Heart right ventricle (tissue), 16 donors: ENCODE results near the gene TPM4. TPM values are rescaled to one million over a fixed set of nuclear protein-coding genes. Genes with fewer than 3 reads are reported as not detected.
"Not testable (repeated sequence)": the region's sequence is repeated elsewhere in the genome, so short reads cannot be mapped to it uniquely, and the experiment has no call there.

Source experiments
- ATAC-seq, 8 donors: fragments of 200-7000 bp; cut with Tn5 transposase; one replicate each; pipeline ENCODE4 v1.9.1; 2020; ENCODE audit warnings: mild to moderate bottlenecking in 8 of 8, moderate library complexity in 8 of 8, moderate number of reproducible peaks in 1 of 8
- DNase-seq, 2 donors: peaks; one replicate each; pipeline ENCODE4 v3.0.0-alpha.2; 2020
- H3K27ac ChIP-seq, 10 donors: fragments of 200-600 bp; sonication (generic) in 2 of 10; one replicate each; pipeline versions ENCODE4 v1.5.0 to v1.8.0; 2020 to 2022; ENCODE audit warnings: mild to moderate bottlenecking in 3 of 10
- H3K27me3 ChIP-seq, 7 donors: fragments of 200-600 bp; one replicate each; pipeline ENCODE4 v1.8.0; 2021 to 2022; ENCODE audit warnings: mild to moderate bottlenecking in 2 of 7
- H3K36me3 ChIP-seq, 9 donors: fragments of 200-600 bp; sonication (generic) in 1 of 9; one replicate each; pipeline versions ENCODE4 v1.5.0 to v1.8.0; 2020 to 2022; ENCODE audit warnings: mild to moderate bottlenecking in 2 of 9
- H3K4me1 ChIP-seq, 9 donors: fragments of 200-600 bp; sonication (generic) in 1 of 9; one replicate each; pipeline versions ENCODE4 v1.5.0 to v1.8.0; 2020 to 2022; ENCODE audit warnings: mild to moderate bottlenecking in 4 of 9
- H3K4me3 ChIP-seq, 10 donors: fragments of 200-600 bp; sonication (generic) in 2 of 10; one replicate each; pipeline versions ENCODE4 v1.5.0 to v1.8.0; 2020 to 2022; ENCODE audit warnings: mild to moderate bottlenecking in 7 of 10, moderate library complexity in 2 of 10
- H3K9me3 ChIP-seq, 11 donors: fragments of 200-600 bp in 10 of 11; sonication (generic) in 2 of 11; one replicate each; pipeline versions ENCODE4 v1.5.0 to v1.8.0; 2013 to 2022; ENCODE audit warnings: mild to moderate bottlenecking in 2 of 11, control low read depth in 1 of 11, moderate library complexity in 1 of 11
- CTCF ChIP-seq, 9 donors: fragments of 200-600 bp; sonication (generic) in 2 of 9; IDR thresholded peaks; one replicate each; pipeline versions ENCODE4 v1.5.0 to v1.8.0; 2021 to 2022; ENCODE audit warnings: antibody characterized with exemption in 9 of 9, mild to moderate bottlenecking in 5 of 9, moderate library complexity in 1 of 9
- WGBS, 2 donors: extraction: QIAGEN DNeasy Blood & Tissue Kit; methylation state at CpG; one replicate each; pipeline ENCODE4 v1.1.7; 2013; ENCODE audit warnings: inconsistent platforms in 1 of 2; 5-methylcytosine and 5-hydroxymethylcytosine counted together
- intact Hi-C, 10 donors: fragments of 100-400 bp; cut with DNase I; formaldehyde crosslinking; loops; one replicate each; pipeline versions ENCODE4 v1.11.1 to v1.14.2; 2022
- polyA plus RNA-seq, 2 donors: library from polyadenylated mRNA; stranded (reverse); fragments of 200-250 nt; gene quantifications; one replicate each; pipeline ENCODE4 v1.2.3, GENCODE V29; 2013
- total RNA-seq, 10 donors: library from RNA; stranded (reverse); fragmentation: NEBNext Ultra II Directional in 3 of 10; extraction: Animal tissue kit (Norgen Biotek cat#: 25700) in 3 of 10; gene quantifications; one replicate each; pipeline versions ENCODE4 v1.2.1 to v1.2.4, GENCODE V29; 2021 to 2023
- donor health status: Arrhythmogenic right ventricular cardiomyopathy.
- donor health status: ischemic (EF 13 %, LVEDD 7.1; RV severe dilation, severe dysfunction).
- donor health status: healthy with polysubstance abuse.
- donor health status: DM: no; HTN: yes; CAD: no.
- donor health status: DM: no; HTN: no; CAD: no.
- donor health status: ischemic (EF 25% LVEDD 6.9; RV normal size, moderate dysfunction).
- donor health status: ischemic (EF 25% LVEDD 5.7; RV mildly dilated, moderate dysfunction).
- donor health status: healthy.
- donor health status: DM: yes; HTN: yes; CAD: no.
- donor health status: Ischemic cardiomyopathy.
- donor health status: ischemic (EF 35%, LVEDD 5.7; RV mildly dilated, moderate dysfunction).
- donor health status: nonischemic (EF 11% LVEDD 7.7; RV severe dilation, severe dysfunction).
- donor health status: DM: yes; HTN: yes; CAD: no.
- donor health status: PGD.
- donor health status: ischemic (EF 29% LVEDD 5.4; RV normal size, mild dysfunction).
- donor health status: nonischemic (EF 23%, LVEDD 6.1; RV moderate dilation, normal function).

Gene TPM4
- total and polyA plus RNA-seq, 12 donors, result 52.0 to 231 (median 76.6) TPM

- peak in 1 of 2 donors; percentile 18 for DNase-seq
- H3K9me3 ChIP-seq, result no peaks in the 10 kb centered on the region
- peaks cover 5 to 85% (median 40%) of the 10 kb centered on the region in 9 donors for H3K36me3 ChIP-seq
- intact Hi-C loops, result loop anchor here in 3 of 10 donors (10.0 kb wide), 2 partner anchors 54 to 66 kb away; partner anchors contain the start of gene FAM32A (in 1 of the 3)
- H3K4me3 ChIP-seq, result peak overlapping the region in 1 of 10 donors; percentile 7
- peak overlapping the region in 2 of 10 donors; percentile 41 to 87 for H3K27ac ChIP-seq
- TF ChIP-seq CTCF (IDR thresholded peaks at IDR 0.05), result no peak
- H3K27me3 ChIP-seq, result no peaks in the 10 kb centered on the region
- ATAC-seq, result peak in 7 of 8 donors; percentile 25 to 74 (median 39)
- 84 to 85% methylated on average over 12 of the region's 12 CpGs for WGBS, 2 donors
- peaks cover 0 to 66% (median 6%) of the 10 kb centered on the region in 9 donors for H3K4me1 ChIP-seq
Measured at GRCh38 chr19:16118489-16119033, 42.3 kb downstream of the TPM4 start.

- not testable (repeated sequence) for DNase-seq, H3K9me3 ChIP-seq, H3K27me3 ChIP-seq
- Histone ChIP-seq H3K4me1 (peaks cover 0 to 59% (median 3%) of the 10 kb centered on the region in 9 donors), H3K4me3 (peak overlapping the region in 1 of 10 donors; percentile 7), H3K36me3 (peaks cover 5 to 87% (median 41%) of the 10 kb centered on the region in 9 donors), H3K27ac (peak overlapping the region in 2 of 10 donors; percentile 41 to 87)
- peak in 1 of 8 donors; percentile 13 for ATAC-seq
- WGBS, 2 donors, result 90 to 93% methylated on average over 19 of the region's 19 CpGs
- intact Hi-C loops, result loop anchor here in 3 of 10 donors (10.0 kb wide), 2 partner anchors 54 to 66 kb away; partner anchors contain the start of gene FAM32A (in 1 of the 3)
Measured at GRCh38 chr19:16119075-16119857, 43.0 kb downstream of the TPM4 start.

- Histone ChIP-seq H3K4me3 (no peak overlapping the region), H3K27ac (no peak overlapping the region), H3K27me3 (no peaks in the 10 kb centered on the region), H3K4me1 (peaks cover 0 to 42% (median 0%) of the 10 kb centered on the region in 9 donors), H3K36me3 (peaks cover 5 to 96% (median 60%) of the 10 kb centered on the region in 9 donors), H3K9me3 (no peaks in the 10 kb centered on the region)
- intact Hi-C loops, result no loop called here
- ATAC-seq (no peak), DNase-seq (no peak)
- WGBS, 2 donors, result 96 to 98% methylated on average over 5 of the region's 5 CpGs
- TF ChIP-seq CTCF (IDR thresholded peaks at IDR 0.05), result no peak
Measured at GRCh38 chr19:16121141-16121540, 44.8 kb downstream of the TPM4 start.

- Histone ChIP-seq H3K27me3 (no peaks in the 10 kb centered on the region), H3K4me3 (no peak overlapping the region), H3K27ac (no peak overlapping the region), H3K4me1 (peaks cover 0 to 34% (median 0%) of the 10 kb centered on the region in 9 donors), H3K9me3 (no peaks in the 10 kb centered on the region), H3K36me3 (peaks cover 5 to 97% (median 65%) of the 10 kb centered on the region in 9 donors)
- DNase-seq (no peak), ATAC-seq (no peak)
- intact Hi-C loops, result no loop called here
- 93 to 95% methylated on average over 11 of the region's 11 CpGs for WGBS, 2 donors
- no peak for TF ChIP-seq CTCF (IDR thresholded peaks at IDR 0.05)
Measured at GRCh38 chr19:16121967-16122366, 45.7 kb downstream of the TPM4 start.
